Head of caudate nucleus (tissue), 42 donors: ENCODE data around the gene PCDHA7.
A peak's percentile ranks its signal among the peaks of the same experiment; 100 is the strongest.
"Not testable (repeated sequence)": the region's sequence is repeated elsewhere in the genome, so short reads cannot be mapped to it uniquely, and the experiment has no call there.

ENCODE experiments used
- DNase-seq, 42 donors: peaks; one replicate each; pipeline versions ENCODE4 v3.0.0 to v3.0.0-alpha.2; 2020 to 2021; ENCODE audit warnings: mixed read lengths in 7 of 42
- intact Hi-C: fragments of 100-400 bp; cut with DNase I; formaldehyde crosslinking; loops from one replicate; pipeline ENCODE4 v1.15.0; 2022

PCDHA7 gene

DNA sequence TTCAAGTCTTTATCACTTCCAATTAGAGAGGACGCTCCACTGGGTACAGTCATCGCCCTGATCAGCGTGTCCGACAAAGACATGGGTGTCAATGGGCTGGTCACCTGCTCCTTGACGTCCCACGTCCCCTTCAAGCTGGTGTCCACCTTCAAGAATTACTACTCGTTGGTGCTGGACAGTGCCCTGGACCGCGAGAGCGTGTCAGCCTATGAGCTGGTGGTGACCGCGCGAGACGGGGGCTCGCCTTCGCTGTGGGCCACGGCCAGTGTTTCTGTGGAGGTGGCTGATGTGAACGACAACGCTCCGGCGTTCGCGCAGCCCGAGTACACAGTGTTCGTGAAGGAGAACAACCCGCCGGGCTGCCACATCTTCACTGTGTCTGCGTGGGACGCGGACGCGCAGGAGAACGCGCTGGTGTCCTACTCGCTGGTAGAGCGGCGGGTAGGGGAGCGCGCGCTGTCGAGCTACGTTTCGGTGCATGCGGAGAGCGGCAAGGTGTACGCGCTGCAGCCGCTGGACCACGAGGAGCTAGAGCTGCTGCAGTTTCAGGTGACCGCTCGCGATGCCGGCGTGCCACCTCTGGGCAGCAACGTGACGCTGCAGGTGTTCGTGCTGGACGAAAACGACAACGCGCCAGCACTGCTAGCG lies 25.7 kb upstream of the PCDHA7 start:
- DNase-seq, intact Hi-C loops: not testable (repeated sequence)

DNA sequence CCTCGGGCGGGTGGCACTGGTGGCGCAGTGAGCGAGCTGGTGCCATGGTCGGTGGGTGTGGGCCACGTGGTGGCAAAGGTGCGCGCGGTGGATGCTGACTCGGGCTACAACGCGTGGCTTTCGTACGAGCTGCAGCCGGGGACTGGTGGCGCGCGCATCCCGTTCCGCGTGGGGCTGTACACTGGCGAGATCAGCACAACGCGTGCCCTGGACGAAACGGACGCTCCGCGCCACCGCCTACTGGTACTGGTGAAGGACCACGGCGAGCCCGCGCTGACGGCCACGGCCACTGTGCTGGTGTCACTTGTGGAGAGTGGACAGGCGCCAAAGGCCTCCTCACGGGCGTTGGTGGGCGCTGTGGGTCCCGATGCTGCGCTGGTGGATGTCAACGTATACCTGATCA lies 25.2 kb upstream of the PCDHA7 start:
- no peak for DNase-seq
- intact Hi-C loops = no loop called here

DNA sequence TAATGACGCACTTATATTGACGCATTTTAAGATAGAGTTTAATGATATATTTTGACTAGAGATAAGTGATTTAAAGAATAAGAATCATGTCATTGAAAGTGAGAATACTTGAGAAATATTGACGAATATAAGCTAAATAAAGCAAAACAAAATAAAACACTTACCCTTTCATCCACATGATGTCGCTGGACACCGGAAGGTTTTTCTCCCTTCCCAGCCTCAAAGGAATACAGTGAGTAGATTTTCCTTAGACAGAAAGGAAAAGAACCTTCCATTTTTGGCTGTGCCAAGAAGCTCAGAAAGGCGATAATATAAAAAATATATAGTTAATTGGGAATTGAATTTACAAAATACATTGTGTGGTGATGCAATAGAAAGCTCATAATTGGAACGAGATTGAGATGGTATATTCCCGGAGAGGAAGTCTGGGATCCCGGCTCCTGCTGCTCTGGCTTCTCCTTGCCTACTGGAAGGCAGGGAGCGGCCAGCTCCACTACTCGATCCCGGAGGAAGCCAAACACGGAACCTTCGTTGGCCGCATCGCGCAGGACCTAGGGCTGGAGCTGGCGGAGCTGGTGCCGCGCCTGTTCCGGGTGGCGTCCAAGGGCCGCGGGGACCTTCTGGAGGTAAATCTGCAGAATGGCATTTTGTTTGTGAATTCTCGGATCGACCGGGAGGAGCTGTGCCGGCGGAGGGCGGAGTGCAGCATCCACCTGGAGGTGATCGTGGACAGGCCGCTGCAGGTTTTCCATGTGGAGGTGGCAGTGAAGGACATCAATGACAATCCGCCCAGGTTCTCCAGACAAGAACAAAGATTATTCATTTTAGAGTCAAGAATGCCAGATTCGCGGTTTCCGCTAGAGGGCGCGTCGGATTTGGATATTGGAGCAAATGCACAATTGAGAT lies 12.4 kb upstream of the PCDHA7 start, which contains the start of gene PCDHA5:
PCDHA5 (plus strand) TSS at position 239 of the 906 bp plus-strand sequence.
- intact Hi-C loops = no loop called here
- peak in 26 of 42 donors; percentile 22 to 79 (median 49) for DNase-seq

DNA sequence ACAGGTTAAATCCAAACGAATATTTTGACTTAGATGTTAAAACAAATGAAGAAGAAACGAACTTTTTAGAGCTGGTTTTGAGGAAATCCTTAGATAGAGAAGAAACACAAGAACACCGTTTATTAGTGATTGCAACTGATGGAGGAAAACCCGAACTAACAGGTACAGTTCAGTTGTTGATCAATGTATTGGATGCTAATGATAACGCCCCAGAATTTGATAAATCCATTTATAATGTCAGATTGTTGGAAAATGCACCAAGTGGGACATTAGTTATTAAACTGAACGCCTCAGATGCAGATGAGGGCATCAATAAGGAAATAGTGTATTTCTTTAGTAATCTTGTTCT lies 11.8 kb upstream of the PCDHA7 start:
- no peak for DNase-seq
- intact Hi-C loops = no loop called here

DNA sequence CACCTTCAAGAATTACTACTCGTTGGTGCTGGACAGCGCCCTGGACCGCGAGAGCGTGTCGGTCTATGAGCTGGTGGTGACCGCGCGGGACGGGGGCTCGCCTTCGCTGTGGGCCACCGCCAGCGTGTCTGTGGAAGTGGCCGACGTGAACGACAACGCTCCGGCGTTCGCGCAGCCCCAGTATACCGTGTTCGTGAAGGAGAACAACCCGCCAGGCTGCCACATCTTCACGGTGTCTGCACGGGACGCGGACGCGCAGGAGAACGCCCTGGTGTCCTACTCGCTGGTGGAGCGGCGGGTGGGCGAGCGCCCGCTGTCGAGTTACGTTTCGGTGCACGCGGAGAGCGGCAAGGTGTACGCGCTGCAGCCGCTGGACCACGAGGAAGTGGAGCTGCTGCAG lies 11.1 kb upstream of the PCDHA7 start:
- DNase-seq, intact Hi-C loops: not testable (repeated sequence)

DNA sequence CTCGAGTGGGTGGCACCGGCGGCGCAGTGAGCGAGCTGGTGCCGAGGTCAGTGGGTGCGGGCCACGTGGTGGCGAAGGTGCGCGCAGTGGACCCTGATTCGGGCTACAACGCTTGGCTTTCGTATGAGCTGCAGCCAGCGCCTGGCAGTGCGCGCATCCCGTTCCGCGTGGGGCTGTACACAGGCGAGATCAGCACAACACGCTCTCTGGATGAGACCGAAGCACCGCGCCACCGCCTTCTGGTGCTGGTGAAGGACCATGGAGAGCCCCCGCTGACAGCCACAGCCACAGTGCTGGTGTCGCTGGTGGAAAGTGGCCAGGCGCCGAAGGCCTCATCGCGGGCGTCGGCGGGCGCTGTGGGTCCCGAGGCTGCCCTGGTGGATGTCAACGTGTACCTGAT lies 10.6 kb upstream of the PCDHA7 start:
- no peak for DNase-seq
- intact Hi-C loops = no loop called here

DNA sequence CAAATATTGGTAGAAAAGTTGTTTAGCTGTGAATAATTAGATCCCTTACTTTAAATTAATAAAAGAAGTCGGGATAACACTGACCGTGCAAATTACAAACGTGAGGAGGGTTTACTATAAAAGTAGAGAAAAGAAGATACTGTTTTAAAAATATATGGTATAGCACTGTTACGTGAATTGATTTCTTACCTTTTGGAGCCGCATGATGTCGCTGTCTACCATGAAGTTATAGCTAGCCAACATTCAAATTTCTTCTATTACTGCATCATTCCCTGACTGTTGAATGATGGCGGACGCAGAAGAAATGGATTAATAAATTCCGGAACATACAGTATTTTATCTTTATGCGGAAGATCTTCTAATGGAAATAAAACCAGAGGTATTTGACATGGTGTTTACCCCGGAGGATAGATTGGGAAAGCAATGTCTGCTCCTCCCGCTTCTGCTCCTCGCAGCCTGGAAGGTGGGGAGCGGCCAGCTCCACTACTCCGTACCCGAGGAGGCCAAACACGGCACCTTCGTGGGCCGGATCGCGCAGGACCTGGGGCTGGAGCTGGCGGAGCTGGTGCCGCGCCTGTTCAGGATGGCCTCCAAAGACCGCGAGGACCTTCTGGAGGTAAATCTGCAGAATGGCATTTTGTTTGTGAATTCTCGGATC lies 6.2 kb upstream of the PCDHA7 start, which contains the start of gene PCDHA6:
PCDHA6 (plus strand) TSS at position 257 of the 658 bp plus-strand sequence; CDS start at position 389, 132 bp downstream.
- peak in 2 of 42 donors; percentile 20 to 61 for DNase-seq
- intact Hi-C loops = no loop called here

DNA sequence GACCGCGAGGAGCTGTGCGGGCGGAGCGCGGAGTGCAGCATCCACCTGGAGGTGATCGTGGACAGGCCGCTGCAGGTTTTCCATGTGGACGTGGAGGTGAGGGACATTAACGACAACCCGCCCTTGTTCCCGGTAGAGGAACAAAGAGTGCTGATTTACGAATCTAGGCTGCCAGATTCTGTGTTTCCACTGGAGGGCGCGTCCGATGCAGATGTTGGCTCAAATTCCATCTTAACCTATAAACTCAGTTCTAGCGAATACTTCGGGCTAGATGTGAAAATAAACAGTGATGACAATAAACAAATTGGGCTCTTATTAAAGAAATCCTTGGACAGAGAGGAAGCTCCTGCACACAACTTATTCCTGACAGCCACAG lies 5.7 kb upstream of the PCDHA7 start:
- intact Hi-C loops = no loop called here
- DNase-seq = peak in 1 of 42 donors; percentile 19

DNA sequence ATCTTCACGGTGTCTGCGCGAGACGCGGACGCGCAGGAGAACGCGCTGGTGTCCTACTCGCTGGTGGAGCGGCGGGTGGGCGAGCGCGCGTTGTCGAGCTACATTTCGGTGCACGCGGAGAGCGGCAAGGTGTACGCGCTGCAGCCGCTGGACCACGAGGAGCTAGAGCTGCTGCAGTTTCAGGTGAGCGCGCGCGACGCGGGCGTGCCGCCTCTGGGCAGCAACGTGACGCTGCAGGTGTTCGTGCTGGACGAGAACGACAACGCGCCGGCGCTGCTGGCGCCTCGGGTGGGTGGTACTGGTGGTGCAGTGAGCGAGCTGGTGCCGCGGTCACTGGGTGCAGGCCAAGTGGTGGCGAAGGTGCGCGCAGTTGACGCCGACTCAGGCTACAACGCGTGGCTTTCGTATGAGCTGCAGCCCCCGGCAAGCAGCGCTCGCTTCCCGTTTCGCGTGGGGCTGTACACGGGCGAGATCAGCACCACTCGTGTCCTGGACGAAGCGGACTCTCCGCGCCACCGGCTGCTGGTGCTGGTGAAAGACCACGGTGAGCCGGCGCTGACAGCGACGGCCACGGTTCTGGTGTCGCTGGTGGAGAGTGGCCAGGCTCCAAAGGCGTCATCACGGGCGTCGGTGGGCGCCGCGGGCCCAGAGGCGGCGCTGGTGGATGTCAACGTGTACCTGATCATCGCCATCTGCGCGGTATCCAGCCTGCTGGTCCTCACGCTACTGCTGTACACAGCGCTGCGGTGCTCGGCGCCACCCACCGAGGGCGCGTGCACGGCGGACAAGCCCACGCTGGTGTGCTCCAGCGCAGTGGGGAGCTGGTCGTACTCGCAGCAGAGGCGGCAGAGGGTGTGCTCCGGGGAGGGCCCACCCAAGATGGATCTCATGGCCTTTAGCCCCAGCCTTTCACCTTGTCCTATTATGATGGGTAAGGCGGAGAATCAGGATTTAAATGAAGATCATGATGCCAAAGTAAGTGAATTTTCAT lies 4.3 kb upstream of the PCDHA7 start:
- DNase-seq, intact Hi-C loops: not testable (repeated sequence)

DNA sequence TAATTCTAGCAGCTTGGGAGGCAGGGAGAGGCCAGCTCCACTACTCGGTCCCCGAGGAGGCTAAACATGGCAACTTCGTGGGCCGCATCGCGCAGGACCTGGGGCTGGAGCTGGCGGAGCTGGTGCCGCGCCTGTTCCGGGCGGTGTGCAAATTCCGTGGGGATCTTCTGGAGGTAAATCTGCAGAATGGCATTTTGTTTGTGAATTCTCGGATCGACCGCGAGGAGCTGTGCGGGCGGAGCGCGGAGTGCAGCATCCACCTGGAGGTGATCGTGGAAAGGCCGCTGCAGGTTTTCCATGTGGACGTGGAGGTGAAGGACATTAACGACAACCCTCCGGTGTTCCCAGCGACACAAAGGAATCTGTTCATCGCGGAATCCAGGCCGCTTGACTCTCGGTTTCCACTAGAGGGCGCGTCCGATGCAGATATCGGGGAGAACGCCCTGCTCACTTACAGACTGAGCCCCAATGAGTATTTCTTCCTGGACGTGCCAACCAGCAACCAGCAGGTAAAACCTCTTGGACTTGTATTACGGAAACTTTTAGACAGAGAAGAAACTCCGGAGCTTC lies 455 bp downstream of the PCDHA7 start:
- intact Hi-C loops = not testable (repeated sequence)

DNA sequence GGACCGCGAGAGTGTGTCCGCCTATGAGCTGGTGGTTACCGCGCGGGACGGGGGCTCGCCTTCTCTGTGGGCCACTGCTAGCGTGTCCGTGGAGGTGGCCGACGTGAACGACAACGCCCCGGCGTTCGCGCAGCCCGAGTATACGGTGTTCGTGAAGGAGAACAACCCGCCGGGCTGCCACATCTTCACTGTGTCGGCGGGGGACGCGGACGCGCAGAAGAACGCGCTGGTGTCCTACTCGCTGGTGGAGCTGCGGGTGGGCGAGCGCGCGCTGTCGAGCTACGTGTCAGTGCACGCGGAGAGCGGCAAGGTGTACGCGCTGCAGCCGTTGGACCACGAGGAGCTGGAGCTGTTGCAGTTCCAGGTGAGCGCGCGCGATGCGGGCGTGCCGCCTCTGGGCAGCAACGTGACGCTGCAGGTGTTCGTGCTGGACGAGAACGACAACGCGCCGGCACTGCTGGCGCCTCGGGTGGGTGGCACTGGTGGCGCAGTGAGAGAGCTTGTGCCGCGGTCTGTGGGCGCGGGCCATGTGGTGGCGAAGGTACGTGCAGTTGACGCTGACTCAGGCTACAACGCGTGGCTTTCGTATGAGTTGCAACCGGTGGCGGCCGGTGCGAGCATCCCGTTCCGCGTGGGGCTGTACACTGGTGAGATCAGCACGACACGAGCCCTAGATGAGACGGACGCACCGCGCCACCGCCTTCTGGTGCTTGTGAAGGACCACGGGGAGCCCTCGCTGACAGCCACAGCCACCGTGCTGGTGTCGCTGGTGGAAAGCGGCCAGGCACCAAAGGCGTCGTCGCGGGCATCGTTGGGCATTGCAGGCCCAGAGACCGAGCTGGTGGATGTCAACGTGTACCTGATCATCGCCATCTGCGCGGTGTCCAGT lies 1.8 kb downstream of the PCDHA7 start:
- intact Hi-C loops = no loop called here

More for the DNA sequence above, 455 bp downstream of the PCDHA7 start:
- not testable (repeated sequence) for DNase-seq

DNA sequence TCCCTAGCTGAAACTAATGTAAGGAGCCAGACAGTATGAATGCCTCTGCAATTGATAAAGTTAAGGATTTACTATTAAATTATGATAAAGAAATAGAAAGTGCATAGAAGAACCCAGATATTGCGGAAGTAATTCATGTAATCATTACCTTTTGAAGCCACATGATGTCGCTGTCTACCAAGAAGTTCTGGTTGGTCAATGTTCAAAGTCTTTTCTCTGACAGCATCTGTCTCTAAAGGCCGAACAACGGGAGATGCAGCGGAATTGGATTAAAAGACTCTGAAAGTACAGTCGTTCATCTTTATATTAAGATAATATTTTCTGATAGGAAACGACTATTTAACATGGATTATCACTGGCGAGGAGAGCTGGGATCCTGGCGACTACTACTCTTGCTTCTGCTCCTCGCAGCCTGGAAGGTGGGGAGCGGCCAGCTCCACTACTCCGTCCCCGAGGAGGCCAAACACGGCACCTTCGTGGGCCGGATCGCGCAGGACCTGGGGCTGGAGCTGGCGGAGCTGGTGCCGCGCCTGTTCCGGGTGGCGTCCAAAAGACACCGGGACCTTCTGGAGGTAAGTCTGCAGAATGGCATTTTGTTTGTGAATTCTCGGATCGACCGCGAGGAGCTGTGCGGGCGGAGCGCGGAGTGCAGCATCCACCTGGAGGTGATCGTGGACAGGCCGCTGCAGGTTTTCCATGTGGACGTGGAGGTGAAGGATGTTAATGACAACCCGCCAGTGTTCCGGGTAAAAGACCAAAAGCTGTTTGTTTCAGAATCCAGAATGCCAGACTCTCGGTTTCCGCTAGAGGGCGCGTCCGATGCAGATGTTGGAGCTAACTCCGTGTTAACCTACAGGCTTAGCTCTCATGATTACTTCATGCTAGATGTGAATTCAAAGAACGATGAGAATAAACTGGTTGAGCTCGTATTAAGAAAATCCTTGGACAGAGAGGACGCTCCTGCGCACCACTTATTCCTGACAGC lies 7.2 kb downstream of the PCDHA7 start, which contains the start of gene PCDHA8:
PCDHA8 (plus strand) TSS at position 210 of the 985 bp plus-strand sequence; CDS start at position 345, 135 bp downstream.
- DNase-seq = peak in 17 of 42 donors; percentile 21 to 84 (median 50)
- intact Hi-C loops = no loop called here

More for the DNA sequence above, 1.8 kb downstream of the PCDHA7 start:
- DNase-seq = no peak

DNA sequence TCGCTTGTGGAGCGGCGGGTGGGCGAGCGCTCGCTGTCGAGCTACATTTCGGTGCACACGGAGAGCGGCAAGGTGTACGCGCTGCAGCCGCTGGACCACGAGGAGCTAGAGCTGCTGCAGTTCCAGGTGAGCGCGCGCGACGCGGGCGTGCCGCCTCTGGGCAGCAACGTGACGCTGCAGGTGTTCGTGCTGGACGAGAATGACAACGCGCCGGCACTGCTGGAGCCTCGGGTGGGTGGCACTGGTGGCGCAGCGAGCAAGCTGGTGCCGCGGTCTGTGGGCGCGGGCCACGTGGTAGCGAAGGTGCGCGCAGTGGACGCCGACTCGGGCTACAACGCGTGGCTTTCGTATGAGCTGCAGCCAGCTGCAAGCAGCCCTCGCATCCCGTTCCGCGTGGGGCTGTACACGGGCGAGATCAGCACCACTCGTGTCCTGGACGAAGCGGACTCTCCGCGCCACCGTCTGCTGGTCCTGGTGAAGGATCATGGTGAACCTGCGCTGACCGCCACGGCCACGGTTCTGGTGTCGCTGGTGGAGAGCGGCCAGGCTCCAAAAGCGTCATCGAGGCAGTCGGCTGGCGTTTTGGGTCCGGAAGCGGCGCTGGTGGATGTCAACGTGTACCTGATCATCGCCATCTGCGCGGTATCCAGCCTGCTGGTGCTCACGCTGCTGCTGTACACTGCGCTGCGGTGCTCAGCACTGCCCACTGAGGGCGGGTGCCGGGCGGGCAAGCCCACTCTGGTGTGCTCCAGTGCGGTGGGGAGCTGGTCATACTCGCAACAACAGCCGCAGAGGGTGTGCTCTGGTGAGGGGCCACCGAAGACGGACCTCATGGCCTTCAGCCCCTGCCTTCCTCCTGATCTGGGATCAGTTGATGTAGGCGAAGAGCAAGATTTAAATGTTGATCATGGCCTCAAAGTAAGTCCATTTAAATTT lies 9.0 kb downstream of the PCDHA7 start:
- intact Hi-C loops = no loop called here
- DNase-seq = no peak
